Lower lobe of right lung (tissue), 2 donors: Measurements from ENCODE around the gene LGR4. TPM values are rescaled to one million over a fixed set of nuclear protein-coding genes. Genes with fewer than 3 reads are reported as not detected.

Experiments
- ATAC-seq, 2 donors: fragments of 200-7000 bp; cut with Tn5 transposase; one replicate each; pipeline ENCODE4 v1.9.1; 2020 to 2022; ENCODE audit warnings: mild to moderate bottlenecking in 2 of 2, moderate library complexity in 2 of 2
- DNase-seq: peaks from one replicate; pipeline ENCODE4 v3.0.0-alpha.2; 2020
- H3K27ac ChIP-seq: fragments of 200-600 bp; one replicate; pipeline ENCODE4 v1.8.0; 2022
- H3K27me3 ChIP-seq: fragments of 200-600 bp; one replicate; pipeline ENCODE4 v1.8.0; 2022; ENCODE audit warnings: low read depth
- H3K36me3 ChIP-seq: fragments of 200-600 bp; one replicate; pipeline ENCODE4 v1.8.0; 2022; ENCODE audit warnings: mild to moderate bottlenecking
- H3K4me1 ChIP-seq: fragments of 200-600 bp; one replicate; pipeline ENCODE4 v1.8.0; 2022
- H3K4me3 ChIP-seq: fragments of 200-600 bp; one replicate; pipeline ENCODE4 v1.8.0; 2022; ENCODE audit warnings: mild to moderate bottlenecking
- H3K9me3 ChIP-seq: fragments of 200-600 bp; one replicate; pipeline ENCODE4 v1.8.0; 2022
- intact Hi-C: fragments of 100-400 bp; cut with DNase I; formaldehyde crosslinking; loops from one replicate; pipeline ENCODE4 v1.11.0; 2022
- total RNA-seq: library from RNA; stranded (reverse); fragmentation: NEBNext Ultra II Directional; extraction: Animal tissue kit (Norgen Biotek cat#: 25700); gene quantifications from one replicate; pipeline ENCODE4 v1.2.1, GENCODE V29; 2021
- TF ChIP-seq, protein P1 (sequence below): fragments of 200-600 bp; IDR thresholded peaks from one replicate; pipeline ENCODE4 v1.8.0; 2022; ENCODE audit warnings: antibody characterized with exemption, mild to moderate bottlenecking
- donor health status: DM: no; HTN: yes; CAD: no; lungs with severe emphysema.

LGR4 gene
- total RNA-seq, 1 donor from 2014 or later = 7.5 TPM

DNA sequence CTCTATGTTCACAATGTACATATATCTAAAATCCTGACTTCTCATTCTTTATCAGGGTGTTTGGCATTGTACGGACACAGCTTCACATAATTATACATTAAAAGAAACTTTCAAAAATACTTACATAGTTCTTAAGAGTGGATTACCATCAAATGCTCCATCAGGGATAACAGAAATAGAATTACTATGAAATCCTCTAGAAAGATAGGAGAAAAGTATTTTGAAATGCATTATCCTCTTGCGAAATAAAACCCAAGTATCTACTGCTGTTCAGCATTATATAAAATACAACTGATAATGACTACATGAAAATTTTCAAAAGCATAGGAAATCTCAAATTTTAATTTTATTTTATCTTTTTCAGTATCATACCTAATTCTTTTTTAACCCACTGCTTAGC, 91.8 kb downstream of the LGR4 start:
- Histone ChIP-seq H3K9me3 (no peaks in the 10 kb centered on the region), H3K27me3 (no peaks in the 10 kb centered on the region), H3K36me3 (no peaks in the 10 kb centered on the region), H3K4me1 (no peaks in the 10 kb centered on the region), H3K27ac (no peak overlapping the region), H3K4me3 (no peak overlapping the region)
- intact Hi-C loops = no loop called here
- TF ChIP-seq, protein P1, sequence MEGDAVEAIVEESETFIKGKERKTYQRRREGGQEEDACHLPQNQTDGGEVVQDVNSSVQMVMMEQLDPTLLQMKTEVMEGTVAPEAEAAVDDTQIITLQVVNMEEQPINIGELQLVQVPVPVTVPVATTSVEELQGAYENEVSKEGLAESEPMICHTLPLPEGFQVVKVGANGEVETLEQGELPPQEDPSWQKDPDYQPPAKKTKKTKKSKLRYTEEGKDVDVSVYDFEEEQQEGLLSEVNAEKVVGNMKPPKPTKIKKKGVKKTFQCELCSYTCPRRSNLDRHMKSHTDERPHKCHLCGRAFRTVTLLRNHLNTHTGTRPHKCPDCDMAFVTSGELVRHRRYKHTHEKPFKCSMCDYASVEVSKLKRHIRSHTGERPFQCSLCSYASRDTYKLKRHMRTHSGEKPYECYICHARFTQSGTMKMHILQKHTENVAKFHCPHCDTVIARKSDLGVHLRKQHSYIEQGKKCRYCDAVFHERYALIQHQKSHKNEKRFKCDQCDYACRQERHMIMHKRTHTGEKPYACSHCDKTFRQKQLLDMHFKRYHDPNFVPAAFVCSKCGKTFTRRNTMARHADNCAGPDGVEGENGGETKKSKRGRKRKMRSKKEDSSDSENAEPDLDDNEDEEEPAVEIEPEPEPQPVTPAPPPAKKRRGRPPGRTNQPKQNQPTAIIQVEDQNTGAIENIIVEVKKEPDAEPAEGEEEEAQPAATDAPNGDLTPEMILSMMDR = no peak
- DNase-seq (no peak), ATAC-seq (no peak)

GRCh38 chr11:27379449-27379848, 93.1 kb downstream of the LGR4 start:
- H3K4me1 ChIP-seq = no peaks in the 10 kb centered on the region
- intact Hi-C loops = no loop called here
- no peaks in the 10 kb centered on the region for H3K9me3 ChIP-seq
- no peak overlapping the region for H3K27ac ChIP-seq
- ATAC-seq (no peak), DNase-seq (no peak)
- H3K27me3 ChIP-seq = no peaks in the 10 kb centered on the region
- TF ChIP-seq, protein P1 = no peak
- no peak overlapping the region for H3K4me3 ChIP-seq
- no peaks in the 10 kb centered on the region for H3K36me3 ChIP-seq

- Histone ChIP-seq H3K27me3 (no peaks in the 10 kb centered on the region), H3K4me3 (no peak overlapping the region), H3K27ac (no peak overlapping the region), H3K9me3 (no peaks in the 10 kb centered on the region), H3K4me1 (no peaks in the 10 kb centered on the region), H3K36me3 (no peaks in the 10 kb centered on the region)
- no peak for DNase-seq
- ATAC-seq = no peak
- intact Hi-C loops = no loop called here
- TF ChIP-seq, protein P1 = no peak
These were observed 97.2 kb downstream of the LGR4 start for GRCh38 chr11:27375370-27375769.

DNA sequence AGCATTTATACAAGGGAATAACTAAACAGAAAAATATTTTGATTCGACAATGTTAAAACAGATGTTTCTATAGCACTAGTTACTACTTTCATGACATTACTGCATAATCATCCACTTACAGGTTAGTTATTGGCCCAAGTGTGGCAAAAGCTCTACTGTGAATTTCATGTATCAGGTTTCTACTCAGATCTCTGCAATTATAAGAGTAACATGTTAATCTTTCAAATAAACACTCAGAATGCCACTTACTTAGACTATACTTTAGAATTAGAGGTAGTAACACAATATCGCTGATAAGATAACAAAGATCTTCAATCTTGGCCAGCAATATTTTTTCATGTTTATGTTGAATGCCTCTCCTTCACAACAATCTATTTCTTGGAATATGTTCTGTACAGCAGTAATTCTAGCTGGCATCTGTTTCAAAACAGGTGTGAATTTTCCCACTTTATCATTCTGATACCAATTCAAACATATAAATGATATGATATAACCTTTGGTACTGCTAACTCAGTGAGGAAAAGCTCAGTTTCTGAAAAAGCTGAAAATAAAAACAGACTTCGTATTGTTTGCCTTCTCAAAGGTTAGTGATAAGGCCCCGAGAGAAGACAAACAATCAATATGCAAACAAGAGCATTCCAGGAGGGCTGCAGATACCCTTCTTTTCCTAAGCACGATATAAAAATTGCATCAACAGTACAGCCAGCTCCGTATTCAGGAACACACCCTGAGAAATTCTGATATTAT, 98.6 kb downstream of the LGR4 start:
- Histone ChIP-seq H3K36me3 (no peaks in the 10 kb centered on the region), H3K9me3 (no peaks in the 10 kb centered on the region), H3K27me3 (no peaks in the 10 kb centered on the region), H3K4me3 (no peak overlapping the region), H3K4me1 (no peaks in the 10 kb centered on the region), H3K27ac (no peak overlapping the region)
- intact Hi-C loops = no loop called here
- TF ChIP-seq, protein P1 = no peak
- DNase-seq = no peak
- no peak for ATAC-seq

DNA sequence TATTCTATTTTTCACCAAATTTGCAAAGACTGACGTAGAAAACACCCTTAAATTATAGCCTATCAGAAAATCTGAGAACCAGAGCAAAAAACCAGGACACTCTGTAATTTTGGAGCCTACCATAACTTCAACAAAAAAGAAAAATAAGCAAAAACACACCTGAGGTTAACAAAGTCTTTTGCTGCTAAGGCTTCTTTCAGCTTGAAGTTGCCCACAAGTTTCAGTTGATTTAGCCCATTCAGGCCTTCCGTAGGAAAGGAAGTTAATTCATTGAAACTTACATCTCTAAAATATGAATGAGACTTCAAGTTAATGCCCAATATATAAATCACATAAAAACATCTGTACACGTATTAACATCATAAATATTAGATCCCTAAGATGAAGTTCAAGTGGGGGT, 99.2 kb downstream of the LGR4 start:
- no peak overlapping the region for H3K4me3 ChIP-seq
- no peak overlapping the region for H3K27ac ChIP-seq
- H3K36me3 ChIP-seq = no peaks in the 10 kb centered on the region
- DNase-seq (no peak), ATAC-seq (no peak)
- no peaks in the 10 kb centered on the region for H3K4me1 ChIP-seq
- no peaks in the 10 kb centered on the region for H3K9me3 ChIP-seq
- H3K27me3 ChIP-seq = no peaks in the 10 kb centered on the region
- TF ChIP-seq, protein P1 = no peak
- intact Hi-C loops = no loop called here
